ENCODE results near the gene CRMP1. TPM values are rescaled to one million over a fixed set of nuclear protein-coding genes. Genes with fewer than 3 reads are reported as not detected.

CRMP1 gene
- total RNA-seq, 1 donor from 2014 or later: 1.4 TPM

DNA sequence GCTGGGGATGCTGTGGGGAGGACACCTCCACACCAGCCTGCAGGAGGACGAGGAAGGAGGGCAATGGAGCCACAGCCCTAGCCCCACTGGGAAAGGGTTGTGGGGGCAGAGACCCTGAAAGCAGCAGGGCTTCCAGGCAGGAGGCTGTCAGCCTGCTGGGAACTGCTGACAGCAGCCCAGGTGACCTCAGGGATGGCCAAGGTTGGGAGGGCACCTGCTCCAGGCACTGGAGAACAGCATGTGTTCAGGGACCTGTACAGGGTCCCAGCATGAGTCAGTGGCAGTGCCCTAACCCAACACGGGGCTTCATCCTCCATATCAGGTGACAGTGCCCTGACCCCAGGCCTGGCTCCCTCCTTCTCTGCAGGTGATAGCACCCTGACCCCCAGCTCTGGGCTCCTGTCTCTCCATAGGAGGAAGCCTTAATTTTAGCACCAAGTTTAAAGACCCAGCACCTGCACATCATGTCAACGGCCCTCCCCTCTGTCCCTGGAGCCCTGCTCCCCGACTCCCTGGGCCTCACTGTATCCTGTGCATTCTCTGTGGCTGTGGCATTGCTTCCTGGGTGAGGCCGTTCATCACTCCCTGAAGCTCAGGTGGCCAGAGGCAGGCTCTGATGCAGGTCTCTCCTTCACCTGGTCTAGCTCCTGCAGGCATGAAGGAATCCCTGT is 66.3 kb downstream of the CRMP1 start:
- Histone ChIP-seq H3K9me3 (replicated peaks) (no peaks in the 10 kb centered on the region), H3K4me3 (no peak overlapping the region), H3K27me3 (ENCODE audit: low read depth) (no peaks in the 10 kb centered on the region), H3K27ac (replicated peaks) (no peak overlapping the region), H3K4me1 (peaks cover 20% of the 10 kb centered on the region), H3K36me3 (peaks cover 20% of the 10 kb centered on the region)
- TF ChIP-seq CTCF (IDR thresholded peaks at IDR 0.05; ENCODE audit: borderline replicate concordance): no peak
- DNase-seq: no peak
- intact Hi-C loops (cut with micrococcal nuclease): no loop called here

DNA sequence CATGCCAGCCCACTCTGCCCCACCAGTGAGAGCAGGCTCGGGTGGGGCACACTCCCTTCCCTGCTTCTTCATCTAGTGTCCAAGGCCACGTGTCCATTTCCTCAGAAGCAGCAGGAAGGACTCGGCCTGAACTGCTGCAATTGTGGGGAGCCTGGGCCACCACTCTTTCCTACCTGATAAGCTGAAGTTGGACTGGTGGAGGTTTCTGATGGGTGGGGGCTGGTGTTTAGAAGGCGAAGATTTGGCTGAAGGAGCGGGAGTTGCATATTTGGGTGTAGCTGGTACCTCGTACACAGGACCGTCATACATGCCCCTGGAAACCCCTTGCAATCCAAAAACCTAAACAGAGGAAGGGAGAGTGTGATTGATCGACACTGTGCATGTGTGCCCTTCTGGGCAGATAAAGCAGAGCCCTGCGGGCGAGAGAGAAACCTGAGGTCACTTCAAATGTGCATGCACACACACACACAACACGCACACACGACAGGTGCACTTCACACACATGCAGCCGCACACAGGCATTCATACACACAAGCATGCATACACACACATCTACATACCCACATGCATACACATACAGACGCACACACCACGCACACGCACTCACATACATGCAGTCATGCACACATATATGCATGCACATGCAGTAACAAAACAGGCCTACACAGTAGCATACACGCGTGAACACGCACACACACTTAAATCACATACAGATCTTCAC is 67.4 kb downstream of the CRMP1 start:
- Histone ChIP-seq H3K27ac (replicated peaks) (no peak overlapping the region), H3K27me3 (ENCODE audit: low read depth) (no peaks in the 10 kb centered on the region), H3K36me3 (peaks cover 28% of the 10 kb centered on the region), H3K9me3 (replicated peaks) (no peaks in the 10 kb centered on the region), H3K4me3 (no peak overlapping the region), H3K4me1 (peaks cover 20% of the 10 kb centered on the region)
- no peak for TF ChIP-seq CTCF (IDR thresholded peaks at IDR 0.05; ENCODE audit: borderline replicate concordance)
- intact Hi-C loops (cut with micrococcal nuclease): no loop called here
- DNase-seq: no peak

- intact Hi-C loops (cut with micrococcal nuclease): no loop called here
- TF ChIP-seq CTCF (IDR thresholded peaks at IDR 0.05; ENCODE audit: borderline replicate concordance): peak; percentile 62
Observed at GRCh38 chr4:5824635-5825034, 68.3 kb downstream of the CRMP1 start.

DNA sequence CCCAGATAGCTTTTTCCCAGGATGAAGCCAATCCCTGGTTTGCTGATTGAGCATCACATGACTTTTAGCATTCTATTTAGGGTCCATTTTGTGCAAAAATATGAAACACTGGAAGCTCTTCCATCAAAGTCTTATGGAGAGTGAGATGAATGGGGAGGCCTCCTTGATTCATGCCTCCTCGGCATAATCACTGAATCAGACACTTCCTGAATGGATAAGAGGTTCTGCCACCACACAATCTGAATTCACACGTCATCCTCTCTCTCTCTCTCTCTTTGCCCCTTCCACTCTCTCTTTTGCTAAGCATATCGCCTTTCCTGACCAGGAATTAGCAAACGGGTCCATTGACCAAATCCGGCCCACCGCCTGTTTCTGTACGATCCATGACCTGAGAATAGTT is 68.7 kb downstream of the CRMP1 start:
- no peak for DNase-seq
- no peak for TF ChIP-seq CTCF (IDR thresholded peaks at IDR 0.05; ENCODE audit: borderline replicate concordance)
- Histone ChIP-seq H3K4me1 (peaks cover 20% of the 10 kb centered on the region), H3K27me3 (ENCODE audit: low read depth) (no peaks in the 10 kb centered on the region), H3K27ac (replicated peaks) (no peak overlapping the region), H3K36me3 (peaks cover 35% of the 10 kb centered on the region), H3K9me3 (replicated peaks) (no peaks in the 10 kb centered on the region), H3K4me3 (no peak overlapping the region)
- intact Hi-C loops (cut with micrococcal nuclease): no loop called here

More at GRCh38 chr4:5824635-5825034, 68.3 kb downstream of the CRMP1 start:
- H3K36me3 ChIP-seq: peaks cover 31% of the 10 kb centered on the region
- DNase-seq: no peak
- no peak overlapping the region for H3K4me3 ChIP-seq
- H3K27ac ChIP-seq (replicated peaks): no peak overlapping the region
- H3K9me3 ChIP-seq (replicated peaks): no peaks in the 10 kb centered on the region
- peaks cover 20% of the 10 kb centered on the region for H3K4me1 ChIP-seq
- no peaks in the 10 kb centered on the region for H3K27me3 ChIP-seq (ENCODE audit: low read depth)

GRCh38 chr4:5823542-5824211 is 69.2 kb downstream of the CRMP1 start:
- Histone ChIP-seq H3K4me1 (peaks cover 20% of the 10 kb centered on the region), H3K27ac (replicated peaks) (no peak overlapping the region), H3K36me3 (peaks cover 39% of the 10 kb centered on the region), H3K9me3 (replicated peaks) (no peaks in the 10 kb centered on the region), H3K4me3 (no peak overlapping the region), H3K27me3 (ENCODE audit: low read depth) (no peaks in the 10 kb centered on the region)
- no peak for DNase-seq
- intact Hi-C loops (cut with micrococcal nuclease): no loop called here
- TF ChIP-seq CTCF (IDR thresholded peaks at IDR 0.05; ENCODE audit: borderline replicate concordance): no peak
